Astrocyte of the spinal cord (primary cell): ENCODE data around the gene FNDC3B.

Experiments
- DNase-seq: peaks from one replicate; pipeline ENCODE4 v3.0.0; 2011; ENCODE audit warnings: low read depth, low spot score
- H3K4me3 ChIP-seq: 2 replicates; pipeline ENCODE4 v1.5.1; 2011; ENCODE audit warnings: low read depth, mild to moderate bottlenecking, low read length, moderate library complexity
- in situ Hi-C: cut with HindIII; loops from 2 replicates; pipeline ENCODE4 v1.10.0; 2017; ENCODE audit warnings: low sequenced_read_pairs
- TF ChIP-seq, protein P1 (sequence below): IDR thresholded peaks from 2 replicates; pipeline ENCODE4 v1.5.1; 2012; ENCODE audit warnings: low read depth, mild to moderate bottlenecking, low read length, inconsistent platforms

FNDC3B gene

GRCh38 chr3:172244011-172244410 is 204.6 kb downstream of the FNDC3B start:
- DNase-seq: peak; percentile 42
- TF ChIP-seq, protein P1, sequence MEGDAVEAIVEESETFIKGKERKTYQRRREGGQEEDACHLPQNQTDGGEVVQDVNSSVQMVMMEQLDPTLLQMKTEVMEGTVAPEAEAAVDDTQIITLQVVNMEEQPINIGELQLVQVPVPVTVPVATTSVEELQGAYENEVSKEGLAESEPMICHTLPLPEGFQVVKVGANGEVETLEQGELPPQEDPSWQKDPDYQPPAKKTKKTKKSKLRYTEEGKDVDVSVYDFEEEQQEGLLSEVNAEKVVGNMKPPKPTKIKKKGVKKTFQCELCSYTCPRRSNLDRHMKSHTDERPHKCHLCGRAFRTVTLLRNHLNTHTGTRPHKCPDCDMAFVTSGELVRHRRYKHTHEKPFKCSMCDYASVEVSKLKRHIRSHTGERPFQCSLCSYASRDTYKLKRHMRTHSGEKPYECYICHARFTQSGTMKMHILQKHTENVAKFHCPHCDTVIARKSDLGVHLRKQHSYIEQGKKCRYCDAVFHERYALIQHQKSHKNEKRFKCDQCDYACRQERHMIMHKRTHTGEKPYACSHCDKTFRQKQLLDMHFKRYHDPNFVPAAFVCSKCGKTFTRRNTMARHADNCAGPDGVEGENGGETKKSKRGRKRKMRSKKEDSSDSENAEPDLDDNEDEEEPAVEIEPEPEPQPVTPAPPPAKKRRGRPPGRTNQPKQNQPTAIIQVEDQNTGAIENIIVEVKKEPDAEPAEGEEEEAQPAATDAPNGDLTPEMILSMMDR: no peak
- no peak overlapping the region for H3K4me3 ChIP-seq
- in situ Hi-C loops: no loop called here

- TF ChIP-seq, protein P1: no peak
- no peak overlapping the region for H3K4me3 ChIP-seq
- DNase-seq: no peak
- in situ Hi-C loops: no loop called here
These were observed 205.9 kb downstream of the FNDC3B start for GRCh38 chr3:172245241-172245640.

DNA sequence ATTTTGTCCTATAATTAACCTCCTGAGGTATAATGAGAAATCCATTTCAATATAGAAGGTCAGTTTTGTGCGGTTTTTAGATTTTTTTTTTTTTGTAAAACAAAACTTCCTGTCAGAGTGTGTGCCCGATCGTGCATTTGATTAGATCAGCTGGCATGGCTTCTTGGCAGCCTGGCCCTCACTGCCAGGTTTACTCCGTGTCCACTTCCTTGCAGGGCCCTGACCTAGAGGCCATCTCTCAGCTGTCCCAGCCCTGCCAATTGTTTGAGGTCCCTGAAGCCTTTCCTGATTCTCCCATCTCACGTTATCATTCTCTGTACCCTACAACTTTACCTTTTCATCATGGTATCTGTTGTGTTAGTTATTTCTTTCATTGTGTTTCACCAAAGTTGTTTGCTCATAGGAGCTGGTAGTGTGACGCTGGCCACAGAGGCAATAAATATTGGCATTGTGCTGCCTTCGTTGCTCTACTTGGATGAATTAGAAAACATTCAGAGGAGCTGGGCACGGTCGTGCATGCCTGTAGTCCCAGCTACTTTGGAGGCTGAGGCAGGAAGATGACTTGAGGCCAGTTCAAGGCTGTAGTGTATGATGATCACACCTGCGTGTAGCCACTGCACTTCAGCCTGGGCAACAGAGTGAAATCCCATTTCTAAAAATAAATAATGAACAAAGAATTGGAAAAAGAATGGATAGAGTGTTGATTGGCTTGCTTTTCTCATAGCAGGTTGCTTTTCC is 206.9 kb downstream of the FNDC3B start:
- no peak for DNase-seq
- H3K4me3 ChIP-seq: no peak overlapping the region
- in situ Hi-C loops: no loop called here
- TF ChIP-seq, protein P1: no peak

DNA sequence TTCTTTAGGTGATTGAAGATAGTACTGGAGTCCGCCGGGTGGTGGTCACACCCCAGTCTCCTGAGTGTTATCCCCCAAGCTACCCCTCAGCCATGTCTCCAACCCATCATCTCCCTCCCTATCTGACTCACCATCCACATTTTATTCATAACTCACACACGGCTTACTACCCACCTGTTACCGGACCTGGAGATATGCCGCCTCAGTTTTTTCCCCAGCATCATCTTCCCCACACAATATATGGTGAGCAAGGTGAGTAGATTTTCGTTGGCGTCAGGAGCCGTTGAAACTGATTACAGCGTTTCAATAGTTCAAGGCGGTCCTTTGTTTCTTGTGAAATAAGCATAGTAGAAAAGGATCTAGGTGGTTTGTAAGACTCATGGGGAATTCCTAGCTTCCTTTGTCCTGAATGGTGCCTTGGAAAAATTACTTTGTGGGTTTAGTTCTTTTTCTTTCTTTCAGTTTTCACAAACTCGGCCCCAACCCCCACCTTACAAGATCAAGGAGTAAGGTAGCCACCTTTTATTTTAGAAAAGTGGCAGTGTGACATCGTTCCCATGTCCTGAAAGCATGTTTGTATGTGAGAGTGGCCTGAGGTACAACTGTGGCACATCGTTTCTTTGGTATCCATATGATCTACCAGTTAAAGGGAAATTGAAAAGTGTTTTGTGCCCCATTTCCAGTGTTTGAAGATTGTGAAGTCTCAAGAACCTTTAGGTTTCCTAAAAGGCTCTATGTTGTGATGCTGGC is 208.3 kb downstream of the FNDC3B start:
- in situ Hi-C loops: no loop called here
- no peak for DNase-seq
- TF ChIP-seq, protein P1: no peak
- H3K4me3 ChIP-seq: no peak overlapping the region

DNA sequence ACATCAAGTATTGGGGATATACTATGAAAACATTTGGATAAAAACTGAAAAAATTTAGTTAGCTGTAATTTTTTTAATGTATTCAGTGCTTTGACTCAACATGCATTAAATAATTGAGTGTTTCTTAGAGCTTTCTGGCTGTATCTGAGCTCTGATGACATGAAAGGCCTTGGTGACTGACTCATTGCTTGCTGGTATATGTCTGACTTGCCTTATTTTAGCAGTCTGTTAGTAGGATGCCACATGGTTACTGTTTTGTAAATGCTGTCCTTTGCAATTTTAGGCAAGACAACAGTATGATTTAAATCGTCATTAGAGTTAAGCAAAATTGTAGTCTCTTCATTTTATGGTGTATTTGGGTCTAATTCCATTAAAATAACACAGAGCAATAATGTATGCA is 209.7 kb downstream of the FNDC3B start:
- in situ Hi-C loops: no loop called here
- peak; percentile 62 for DNase-seq
- no peak overlapping the region for H3K4me3 ChIP-seq
- TF ChIP-seq, protein P1: no peak

DNA sequence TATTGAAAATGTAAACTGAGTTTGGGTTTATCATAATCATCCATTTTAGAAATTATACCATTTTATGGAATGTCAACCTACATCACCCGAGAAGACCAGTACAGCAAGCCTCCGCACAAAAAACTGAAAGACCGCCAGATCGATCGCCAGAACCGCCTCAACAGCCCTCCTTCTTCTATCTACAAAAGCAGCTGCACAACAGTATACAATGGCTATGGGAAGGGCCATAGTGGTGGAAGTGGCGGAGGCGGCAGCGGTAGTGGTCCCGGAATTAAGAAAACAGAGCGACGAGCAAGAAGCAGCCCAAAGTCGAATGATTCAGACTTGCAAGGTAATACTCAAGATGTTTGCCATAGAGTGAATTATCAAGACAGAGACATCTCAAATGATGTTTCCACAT is 211.8 kb downstream of the FNDC3B start:
- no peak overlapping the region for H3K4me3 ChIP-seq
- no peak for DNase-seq
- in situ Hi-C loops: no loop called here
- TF ChIP-seq, protein P1: no peak
